GM15510 (cell line): ENCODE measurements around the gene PTPRG.

ENCODE experiments used
- POLR2A ChIP-seq: IDR thresholded peaks from 3 replicates; pipeline ENCODE4 v1.6.1; 2011; ENCODE audit warnings: borderline replicate concordance; ENCODE audit not compliant: insufficient read length; ENCODE audit errors: extremely low read depth

PTPRG gene

DNA sequence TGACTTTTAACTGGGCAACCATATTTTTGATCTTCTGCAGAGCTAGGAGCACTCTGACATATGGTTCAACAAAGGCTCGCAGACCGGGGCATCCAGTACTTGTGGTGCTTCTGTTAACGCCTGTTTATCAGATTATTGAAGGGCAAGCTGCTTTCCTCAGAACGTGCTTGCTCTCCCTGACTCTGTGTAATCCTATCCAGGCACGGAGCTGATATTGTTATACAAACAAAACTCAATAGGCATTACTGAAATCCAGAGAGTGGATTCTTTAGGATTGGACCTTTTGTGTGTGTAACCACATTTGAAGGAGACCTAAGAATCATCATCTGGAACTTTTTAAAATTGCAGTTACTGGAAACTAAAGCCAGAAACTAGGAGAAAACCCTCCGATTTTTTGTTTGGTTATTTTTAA lies 246.5 kb downstream of the PTPRG start:
- no peak for TF ChIP-seq POLR2A

DNA sequence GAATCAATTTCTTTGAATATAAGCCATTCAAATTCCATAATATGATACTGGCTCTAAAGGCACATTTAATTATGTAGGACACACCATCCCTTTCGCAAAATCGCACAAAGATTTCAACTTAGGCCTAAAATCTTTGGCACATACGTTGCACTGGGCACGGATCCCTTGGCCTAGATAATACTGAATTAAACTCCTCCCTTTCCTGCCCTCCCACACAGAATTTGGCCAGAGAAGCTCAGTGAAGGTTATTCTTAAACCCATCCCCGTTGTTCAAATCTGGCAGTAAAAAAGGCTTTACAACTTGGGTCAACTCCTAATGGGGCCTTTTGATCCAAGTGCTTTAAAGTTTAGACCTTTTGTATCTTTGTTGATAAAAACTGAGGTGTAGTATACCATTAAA lies 247.2 kb downstream of the PTPRG start:
- no peak for TF ChIP-seq POLR2A

DNA sequence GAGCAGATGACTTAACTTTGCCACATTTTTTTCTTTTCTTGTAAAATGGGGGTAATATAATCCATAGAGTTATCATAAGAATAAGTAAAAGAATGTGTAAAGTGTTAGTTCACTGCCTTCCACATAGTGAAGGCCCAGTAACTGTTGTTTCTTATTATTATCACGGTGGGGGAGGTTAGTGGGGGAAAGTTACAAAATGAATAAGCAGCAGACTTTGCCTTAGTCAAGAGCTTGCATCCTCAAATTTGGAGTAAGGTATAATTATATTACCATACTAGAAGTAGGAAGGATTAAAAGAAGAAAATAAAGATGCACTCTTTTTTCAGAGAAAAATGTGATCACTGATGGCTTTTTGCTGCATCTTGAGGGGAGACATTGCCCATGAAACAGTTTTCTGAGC lies 247.6 kb downstream of the PTPRG start:
- TF ChIP-seq POLR2A = no peak

DNA sequence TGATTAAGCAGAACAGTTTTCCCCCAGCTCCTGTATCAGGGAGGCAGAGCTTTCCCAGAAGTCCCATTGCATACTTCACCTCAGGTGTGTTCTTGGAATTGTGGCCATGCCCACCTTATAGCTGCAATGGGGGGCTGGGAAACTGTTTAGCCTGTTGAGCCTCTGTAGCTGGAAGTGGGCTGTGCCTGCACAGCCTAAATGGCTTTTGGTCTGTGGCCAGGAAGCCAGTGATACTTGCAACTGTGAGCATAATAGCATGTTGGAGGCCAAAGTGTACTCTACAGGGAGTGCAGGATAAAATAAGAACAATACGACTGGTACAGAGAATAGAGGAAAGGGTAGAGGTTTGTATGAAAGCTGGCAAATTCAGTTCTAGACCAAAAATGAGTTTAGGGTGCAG lies 248.5 kb downstream of the PTPRG start:
- no peak for TF ChIP-seq POLR2A

GRCh38 chr3:61810953-61811497 lies 249.7 kb downstream of the PTPRG start:
- TF ChIP-seq POLR2A = no peak

DNA sequence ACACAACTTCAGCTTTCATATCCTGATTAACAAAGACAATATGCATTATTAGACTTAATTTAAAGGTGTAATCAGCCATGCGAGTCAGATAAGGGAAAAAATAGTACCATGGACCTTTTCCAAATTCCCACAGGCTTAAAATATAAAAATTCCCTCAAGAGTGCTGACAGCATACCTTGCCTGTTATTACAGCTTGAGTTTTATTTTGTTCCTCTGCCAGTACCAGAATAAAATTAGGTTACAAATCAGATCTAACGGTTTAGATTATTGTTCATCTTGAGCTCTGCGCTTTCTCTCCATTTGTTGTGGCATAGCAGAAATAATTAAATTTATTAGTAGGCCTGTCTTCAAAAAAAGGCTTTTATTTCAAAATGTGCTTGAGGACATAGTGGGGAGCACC lies 250.3 kb downstream of the PTPRG start:
- TF ChIP-seq POLR2A = no peak

DNA sequence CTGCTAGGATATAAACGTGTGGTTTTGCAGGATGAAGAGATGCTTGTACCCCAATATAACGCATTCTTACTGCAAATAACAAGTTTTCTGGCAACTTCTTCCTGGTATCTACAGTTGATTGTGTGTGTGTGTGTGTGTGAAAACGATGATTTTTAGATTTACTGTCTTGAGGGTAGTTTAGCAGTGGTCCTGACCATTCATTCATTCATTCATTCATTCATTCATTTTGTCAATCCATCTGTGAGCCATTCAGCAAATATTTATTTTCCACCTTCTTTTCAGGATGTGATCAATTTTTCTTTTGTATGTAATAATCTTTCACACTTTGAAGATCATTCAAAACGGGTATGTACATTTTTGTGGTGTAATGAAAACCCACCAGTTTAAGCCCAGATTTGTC lies 250.7 kb downstream of the PTPRG start:
- no peak for TF ChIP-seq POLR2A

- TF ChIP-seq POLR2A = no peak
Observed at GRCh38 chr3:61812517-61812916, 251.1 kb downstream of the PTPRG start.

GRCh38 chr3:61813636-61814035 lies 252.3 kb downstream of the PTPRG start:
- TF ChIP-seq POLR2A = no peak

DNA sequence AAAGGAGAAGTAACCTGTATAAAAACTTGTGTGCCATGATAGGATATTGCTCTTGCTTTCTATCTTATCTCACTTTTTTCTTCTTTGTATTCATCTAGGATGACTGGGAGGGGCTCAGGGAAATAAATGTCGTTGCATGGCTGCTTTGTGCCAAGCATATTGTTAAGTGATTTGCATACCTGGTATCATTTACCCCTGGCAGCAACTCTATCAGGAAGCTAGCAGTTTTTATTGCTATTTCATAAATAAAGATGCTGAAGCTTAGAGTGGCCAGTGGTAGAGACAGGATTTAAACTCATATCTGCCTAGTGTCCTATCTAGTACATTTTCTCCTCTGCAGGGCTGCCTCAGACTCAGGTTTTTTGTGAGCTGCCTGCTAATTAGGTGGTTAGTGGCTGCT lies 253.3 kb downstream of the PTPRG start:
- no peak for TF ChIP-seq POLR2A

DNA sequence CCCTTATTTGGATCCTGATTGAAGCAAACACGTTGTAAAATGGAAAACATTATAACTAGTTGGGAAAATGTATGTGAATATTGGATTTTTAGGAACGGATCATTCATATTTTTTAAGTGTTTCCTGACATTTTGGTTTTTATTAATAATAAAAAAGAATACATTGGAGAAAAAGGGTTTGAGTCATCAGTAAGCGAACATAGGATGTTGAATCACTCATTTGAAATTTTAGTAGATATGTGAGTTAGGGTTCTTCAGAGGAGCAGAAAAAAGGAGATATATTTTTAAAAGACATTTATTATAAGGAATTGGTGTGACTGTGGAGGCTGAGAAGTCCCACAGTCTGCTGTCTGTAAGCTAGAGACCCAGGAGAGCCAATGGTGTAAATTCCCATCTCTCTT lies 258.5 kb downstream of the PTPRG start:
- no peak for TF ChIP-seq POLR2A

- no peak for TF ChIP-seq POLR2A
Observed at GRCh38 chr3:61820306-61820992, 259.1 kb downstream of the PTPRG start.

- TF ChIP-seq POLR2A = no peak
Observed at GRCh38 chr3:61821823-61822251, 260.5 kb downstream of the PTPRG start.

DNA sequence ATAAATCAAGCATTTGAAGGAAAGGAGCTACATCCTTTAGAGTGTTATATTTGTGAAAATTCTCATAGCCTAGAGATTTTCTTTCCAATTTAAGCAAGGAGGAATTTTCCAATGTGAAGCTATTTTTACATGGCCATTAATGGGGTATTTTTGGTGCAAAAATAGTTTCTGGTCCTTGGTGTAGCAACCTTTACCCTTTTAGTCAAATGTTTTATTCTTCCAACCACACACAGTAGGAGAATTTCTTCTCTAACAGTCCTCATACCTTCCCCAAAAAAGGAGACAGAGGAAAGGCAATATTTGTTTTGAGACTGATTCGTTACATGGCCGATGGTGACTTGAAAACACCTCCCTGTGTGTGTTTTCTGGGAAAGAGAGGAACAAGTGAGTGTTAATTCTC lies 261.2 kb downstream of the PTPRG start:
- TF ChIP-seq POLR2A = no peak

- TF ChIP-seq POLR2A = no peak
Observed at GRCh38 chr3:61824553-61825135, 263.3 kb downstream of the PTPRG start.

DNA sequence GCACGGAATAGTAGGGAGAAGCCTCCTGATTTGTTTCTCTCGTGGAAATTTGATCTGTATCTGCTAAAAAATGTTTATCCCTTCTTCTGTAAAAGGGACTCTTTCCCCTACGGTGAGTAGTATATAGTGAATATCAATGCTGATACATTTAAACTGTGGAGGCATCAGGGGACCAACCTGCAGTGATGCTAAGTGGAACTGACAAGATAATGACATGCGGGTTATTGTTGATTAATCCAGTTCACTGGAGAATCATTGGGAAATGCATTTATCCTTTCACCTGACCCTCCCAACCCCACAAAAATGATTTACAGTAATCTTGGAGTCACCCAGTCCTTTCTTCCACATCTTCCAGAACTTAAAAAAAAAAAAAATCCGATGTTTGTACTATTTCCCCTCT lies 264.8 kb downstream of the PTPRG start:
- TF ChIP-seq POLR2A = no peak
